Esophagus squamous epithelium (tissue), 5 donors: Measurements from ENCODE around the gene KCTD1. TPM values are rescaled to one million over a fixed set of nuclear protein-coding genes. Genes with fewer than 3 reads are reported as not detected.

Experiments
- DNase-seq: peaks from one replicate; lab custom pipeline; 2025; lab: John Stamatoyannopoulos, UW
- H3K27ac ChIP-seq, 4 donors: fragments of 200-600 bp; sonication (generic); one replicate each; pipeline ENCODE4 v1.5.1; 2016 to 2019; ENCODE audit warnings: mild to moderate bottlenecking in 1 of 4
- H3K27me3 ChIP-seq, 4 donors: fragments of 200-600 bp; sonication (generic); 1 replicate in 3 of 4; 2 replicates in 1 of 4; pipeline versions ENCODE4 v1.5.1 to v1.6.0; 2017 to 2021; ENCODE audit warnings: antibody characterized with exemption in 1 of 4
- H3K36me3 ChIP-seq, 3 donors: fragments of 200-600 bp; sonication (generic); one replicate each; pipeline ENCODE4 v1.5.1; 2016 to 2019
- H3K4me1 ChIP-seq, 3 donors: fragments of 200-600 bp; sonication (generic); one replicate each; pipeline ENCODE4 v1.5.1; 2017 to 2019
- H3K4me3 ChIP-seq, 4 donors: fragments of 200-600 bp; sonication (generic); 1 replicate in 3 of 4; 2 replicates in 1 of 4; pipeline ENCODE4 v1.5.1; 2016 to 2019; ENCODE audit warnings: mild to moderate bottlenecking in 2 of 4, moderate library complexity in 1 of 4
- H3K9me3 ChIP-seq, 3 donors: fragments of 200-600 bp; sonication (generic); one replicate each; pipeline ENCODE4 v1.5.1; 2016 to 2019
- CTCF ChIP-seq, 6 experiments: fragments of 450-650 bp in 4 of 6; fragments of 200-600 bp in 2 of 6; sonication (generic) in 2 of 6; IDR thresholded peaks; one replicate each; pipeline ENCODE4 v1.5.1; 2016 to 2019; ENCODE audit warnings: antibody characterized with exemption in 6 of 6, mild to moderate bottlenecking in 4 of 6, moderate library complexity in 4 of 6
- POLR2A ChIP-seq, 4 donors: fragments of 450-650 bp; IDR thresholded peaks; one replicate each; pipeline ENCODE4 v1.6.1; 2017; ENCODE audit warnings: antibody characterized with exemption in 4 of 4, mild to moderate bottlenecking in 4 of 4, moderate library complexity in 3 of 4
- WGBS, 2 donors: methylation state at CpG; one replicate each; pipeline ENCODE4 v1.1.5; 2018; 5-methylcytosine and 5-hydroxymethylcytosine counted together
- intact Hi-C: fragments of 100-400 bp; cut with DNase I; formaldehyde crosslinking; loops from one replicate; pipeline ENCODE4 v1.15.0; 2022
- total RNA-seq, 4 donors: library from RNA; depleted of rRNA; stranded (reverse); fragments of >200 nt; gene quantifications; one replicate each; pipeline ENCODE4 v1.1.0, GENCODE V29; 2016
- donor health status: DM: yes; HTN: yes; CAD: no.

The KCTD1 gene
- total RNA-seq, 4 donors from 2014 or later = 46.0 to 67.1 (median 56.6) TPM

GRCh38 chr18:26471027-26471426 is 77.3 kb downstream of the KCTD1 start:
- H3K27ac ChIP-seq = no peak overlapping the region
- WGBS, 2 donors = 77 to 79% methylated on average over 9 of the region's 9 CpGs
- peaks cover 0 to 86% (median 0%) of the 10 kb centered on the region in 3 donors for H3K36me3 ChIP-seq
- H3K4me3 ChIP-seq = no peak overlapping the region
- peaks cover 0 to 13% (median 0%) of the 10 kb centered on the region in 3 donors for H3K4me1 ChIP-seq
- intact Hi-C loops = no loop called here
- TF ChIP-seq CTCF (IDR thresholded peaks at IDR 0.05) (no peak), POLR2A (IDR thresholded peaks at IDR 0.05) (no peak)
- H3K9me3 ChIP-seq = no peaks in the 10 kb centered on the region
- DNase-seq = no peak
- no peaks in the 10 kb centered on the region for H3K27me3 ChIP-seq

GRCh38 chr18:26470011-26470637 is 78.2 kb downstream of the KCTD1 start:
- Histone ChIP-seq H3K27ac (no peak overlapping the region), H3K4me1 (peaks cover 0 to 13% (median 0%) of the 10 kb centered on the region in 3 donors), H3K27me3 (no peaks in the 10 kb centered on the region), H3K9me3 (no peaks in the 10 kb centered on the region), H3K36me3 (peaks cover 0 to 86% (median 0%) of the 10 kb centered on the region in 3 donors), H3K4me3 (no peak overlapping the region)
- 66 to 79% methylated on average over 10 of the region's 10 CpGs for WGBS, 2 donors
- TF ChIP-seq POLR2A (IDR thresholded peaks at IDR 0.05) = no peak
- no peak for TF ChIP-seq CTCF (IDR thresholded peaks at IDR 0.05)
- intact Hi-C loops = no loop called here
- DNase-seq = no peak

- peaks cover 0 to 86% (median 6%) of the 10 kb centered on the region in 3 donors for H3K36me3 ChIP-seq
- H3K4me3 ChIP-seq = no peak overlapping the region
- WGBS, 2 donors = 52 to 70% methylated on average over 4 of the region's 4 CpGs
- H3K27ac ChIP-seq = no peak overlapping the region
- intact Hi-C loops = no loop called here
- no peaks in the 10 kb centered on the region for H3K9me3 ChIP-seq
- DNase-seq = no peak
- H3K27me3 ChIP-seq = no peaks in the 10 kb centered on the region
- TF ChIP-seq CTCF (IDR thresholded peaks at IDR 0.05) (peak in 5 of 6 experiments; percentile 33 to 60 (median 39)), POLR2A (IDR thresholded peaks at IDR 0.05) (no peak)
- H3K4me1 ChIP-seq = peaks cover 0 to 13% (median 0%) of the 10 kb centered on the region in 3 donors
Observed at GRCh38 chr18:26468931-26469340, 79.4 kb downstream of the KCTD1 start.

- TF ChIP-seq CTCF (IDR thresholded peaks at IDR 0.05) (no peak), POLR2A (IDR thresholded peaks at IDR 0.05) (no peak)
- H3K27ac ChIP-seq = no peak overlapping the region
- intact Hi-C loops = no loop called here
- peaks cover 0 to 65% (median 6%) of the 10 kb centered on the region in 3 donors for H3K36me3 ChIP-seq
- no peak for DNase-seq
- no peaks in the 10 kb centered on the region for H3K27me3 ChIP-seq
- H3K9me3 ChIP-seq = no peaks in the 10 kb centered on the region
- peaks cover 0 to 24% (median 3%) of the 10 kb centered on the region in 3 donors for H3K4me1 ChIP-seq
- no peak overlapping the region for H3K4me3 ChIP-seq
- 85 to 87% methylated on average over 3 to 9 of the region's 10 CpGs for WGBS, 2 donors
Observed at GRCh38 chr18:26466026-26466425, 82.3 kb downstream of the KCTD1 start.

GRCh38 chr18:26465431-26465830 is 82.9 kb downstream of the KCTD1 start:
- H3K4me1 ChIP-seq = peaks cover 2 to 30% (median 6%) of the 10 kb centered on the region in 3 donors
- no peaks in the 10 kb centered on the region for H3K9me3 ChIP-seq
- TF ChIP-seq POLR2A (IDR thresholded peaks at IDR 0.05) = no peak
- TF ChIP-seq CTCF (IDR thresholded peaks at IDR 0.05) = no peak
- H3K27ac ChIP-seq = no peak overlapping the region
- 89% methylated on average over 5 of the region's 12 CpGs; no CpG with 5 or more reads in 1 of the 2 donors for WGBS, 2 donors
- H3K4me3 ChIP-seq = no peak overlapping the region
- DNase-seq = no peak
- intact Hi-C loops = no loop called here
- peaks cover 0 to 61% (median 6%) of the 10 kb centered on the region in 3 donors for H3K36me3 ChIP-seq
- no peaks in the 10 kb centered on the region for H3K27me3 ChIP-seq
